ENCODE measurements around the gene CMTM3. TPM values are rescaled to one million over a fixed set of nuclear protein-coding genes. Genes with fewer than 3 reads are reported as not detected.

The CMTM3 gene
- total RNA-seq, 1 donor from 2014 or later, result 244 TPM

GRCh38 chr16:66640724-66641314 lies 36.3 kb downstream of the CMTM3 start:
- TF ChIP-seq CTCF (IDR thresholded peaks at IDR 0.05; ENCODE audit: insufficient read depth, low read length, poor library complexity, severe bottlenecking), result no peak
- no peak for DNase-seq (ENCODE audit: low read depth)
- Histone ChIP-seq H3K4me3 (ENCODE audit: low read depth, low read length) (no peak overlapping the region), H3K36me3 (ENCODE audit: control insufficient read depth, insufficient read depth, low read length) (no peaks in the 10 kb centered on the region), H3K27me3 (ENCODE audit: control insufficient read depth, insufficient read depth, low read length) (no peaks in the 10 kb centered on the region)

GRCh38 chr16:66641387-66641786 lies 36.9 kb downstream of the CMTM3 start:
- TF ChIP-seq CTCF (IDR thresholded peaks at IDR 0.05; ENCODE audit: insufficient read depth, low read length, poor library complexity, severe bottlenecking), result no peak
- H3K27me3 ChIP-seq (ENCODE audit: control insufficient read depth, insufficient read depth, low read length), result no peaks in the 10 kb centered on the region
- H3K4me3 ChIP-seq (ENCODE audit: low read depth, low read length), result no peak overlapping the region
- DNase-seq (ENCODE audit: low read depth), result no peak
- H3K36me3 ChIP-seq (ENCODE audit: control insufficient read depth, insufficient read depth, low read length), result no peaks in the 10 kb centered on the region

- DNase-seq (ENCODE audit: low read depth), result no peak
- TF ChIP-seq CTCF (IDR thresholded peaks at IDR 0.05; ENCODE audit: insufficient read depth, low read length, poor library complexity, severe bottlenecking), result no peak
Observed at GRCh38 chr16:66647866-66648265, 43.4 kb downstream of the CMTM3 start.

GRCh38 chr16:66649167-66649566 lies 44.7 kb downstream of the CMTM3 start:
- no peak for DNase-seq (ENCODE audit: low read depth)
- no peak overlapping the region for H3K4me3 ChIP-seq (ENCODE audit: low read depth, low read length)
- H3K27me3 ChIP-seq (ENCODE audit: control insufficient read depth, insufficient read depth, low read length), result no peaks in the 10 kb centered on the region
- H3K36me3 ChIP-seq (ENCODE audit: control insufficient read depth, insufficient read depth, low read length), result no peaks in the 10 kb centered on the region
- no peak for TF ChIP-seq CTCF (IDR thresholded peaks at IDR 0.05; ENCODE audit: insufficient read depth, low read length, poor library complexity, severe bottlenecking)

More at GRCh38 chr16:66647866-66648265, 43.4 kb downstream of the CMTM3 start:
- Histone ChIP-seq H3K4me3 (ENCODE audit: low read depth, low read length) (no peak overlapping the region), H3K27me3 (ENCODE audit: control insufficient read depth, insufficient read depth, low read length) (no peaks in the 10 kb centered on the region), H3K36me3 (ENCODE audit: control insufficient read depth, insufficient read depth, low read length) (no peaks in the 10 kb centered on the region)

GRCh38 chr16:66649636-66650205 lies 45.2 kb downstream of the CMTM3 start:
- DNase-seq (ENCODE audit: low read depth), result no peak
- Histone ChIP-seq H3K27me3 (ENCODE audit: control insufficient read depth, insufficient read depth, low read length) (no peaks in the 10 kb centered on the region), H3K36me3 (ENCODE audit: control insufficient read depth, insufficient read depth, low read length) (no peaks in the 10 kb centered on the region), H3K4me3 (ENCODE audit: low read depth, low read length) (no peak overlapping the region)
- no peak for TF ChIP-seq CTCF (IDR thresholded peaks at IDR 0.05; ENCODE audit: insufficient read depth, low read length, poor library complexity, severe bottlenecking)
